Stimulated activated CD8-positive, alpha-beta memory T cell treated with anti-CD3 and anti-CD28 coated beads, Interleukin-12 subunit alpha, Interleukin-12 subunit beta, amount 100 ng/mL, for 24 hours (primary cell): ENCODE results near the gene ZNRD2.
"Not testable (repeated sequence)": the region's sequence is repeated elsewhere in the genome, so short reads cannot be mapped to it uniquely, and the experiment has no call there.

Source experiments
- DNase-seq: peaks from one replicate; pipeline ENCODE4 v3.0.0-alpha.2; 2020; ENCODE audit errors: extremely low read depth

The ZNRD2 gene

GRCh38 chr11:65569973-65570918, at the start of gene ZNRD2:
Gene ZNRD2 (plus strand): TSS chr11:65570477. CDS start chr11:65570492, 15 bp downstream.
- DNase-seq = peak; percentile 99

- not testable (repeated sequence) for DNase-seq
These were observed 48.3 kb upstream of the ZNRD2 start for GRCh38 chr11:65521777-65522521.

- DNase-seq = not testable (repeated sequence)
These were observed 47.3 kb upstream of the ZNRD2 start for GRCh38 chr11:65522718-65523630.

- DNase-seq = not testable (repeated sequence)
These were observed 46.7 kb upstream of the ZNRD2 start for GRCh38 chr11:65523631-65523968.

- DNase-seq = no peak
These were observed 46.1 kb upstream of the ZNRD2 start for GRCh38 chr11:65524014-65524740.

GRCh38 chr11:65524741-65525545, 45.3 kb upstream of the ZNRD2 start, which contains the start of gene SCYL1:
Gene SCYL1 (plus strand): TSS chr11:65525083. CDS start chr11:65525154, 71 bp downstream.
- peak; percentile 58 for DNase-seq

- no peak for DNase-seq
These were observed 44.5 kb upstream of the ZNRD2 start for GRCh38 chr11:65525546-65526480.

GRCh38 chr11:65526744-65527143, 43.5 kb upstream of the ZNRD2 start:
- no peak for DNase-seq

- no peak for DNase-seq
These were observed 41.4 kb upstream of the ZNRD2 start for GRCh38 chr11:65528819-65529350.

GRCh38 chr11:65529475-65530156, 40.7 kb upstream of the ZNRD2 start:
- no peak for DNase-seq

- DNase-seq = no peak
These were observed 40.1 kb upstream of the ZNRD2 start for GRCh38 chr11:65530157-65530496.

GRCh38 chr11:65532388-65533064, 37.8 kb upstream of the ZNRD2 start:
- DNase-seq = no peak

- DNase-seq = no peak
These were observed 35.2 kb upstream of the ZNRD2 start for GRCh38 chr11:65535102-65535501.

GRCh38 chr11:65536412-65537295, 33.6 kb upstream of the ZNRD2 start:
- no peak for DNase-seq

GRCh38 chr11:65537296-65537597, 33.0 kb upstream of the ZNRD2 start:
- no peak for DNase-seq

GRCh38 chr11:65537620-65538231, 32.6 kb upstream of the ZNRD2 start:
- no peak for DNase-seq
